Upper lobe of left lung (tissue), 4 donors: ENCODE measurements around the gene SLC7A10.

Source experiments
- POLR2A ChIP-seq, 4 donors: fragments of 450-650 bp; IDR thresholded peaks; one replicate each; pipeline ENCODE4 v1.5.1; 2016 to 2017; ENCODE audit warnings: antibody characterized with exemption in 4 of 4, mild to moderate bottlenecking in 2 of 4
- POLR2AphosphoS5 ChIP-seq, 2 donors: sonication (generic); formaldehyde crosslinking; IDR thresholded peaks; one replicate each; pipeline ENCODE4 v1.5.1; 2017; ENCODE audit warnings: antibody characterized with exemption in 2 of 2
- TF ChIP-seq, protein P1 (sequence below), 6 experiments: fragments of 450-650 bp in 4 of 6; fragments of 200-600 bp in 2 of 6; sonication (generic) in 2 of 6; IDR thresholded peaks; one replicate each; pipeline ENCODE4 v1.5.1; 2016 to 2019; ENCODE audit warnings: antibody characterized with exemption in 6 of 6

DNA sequence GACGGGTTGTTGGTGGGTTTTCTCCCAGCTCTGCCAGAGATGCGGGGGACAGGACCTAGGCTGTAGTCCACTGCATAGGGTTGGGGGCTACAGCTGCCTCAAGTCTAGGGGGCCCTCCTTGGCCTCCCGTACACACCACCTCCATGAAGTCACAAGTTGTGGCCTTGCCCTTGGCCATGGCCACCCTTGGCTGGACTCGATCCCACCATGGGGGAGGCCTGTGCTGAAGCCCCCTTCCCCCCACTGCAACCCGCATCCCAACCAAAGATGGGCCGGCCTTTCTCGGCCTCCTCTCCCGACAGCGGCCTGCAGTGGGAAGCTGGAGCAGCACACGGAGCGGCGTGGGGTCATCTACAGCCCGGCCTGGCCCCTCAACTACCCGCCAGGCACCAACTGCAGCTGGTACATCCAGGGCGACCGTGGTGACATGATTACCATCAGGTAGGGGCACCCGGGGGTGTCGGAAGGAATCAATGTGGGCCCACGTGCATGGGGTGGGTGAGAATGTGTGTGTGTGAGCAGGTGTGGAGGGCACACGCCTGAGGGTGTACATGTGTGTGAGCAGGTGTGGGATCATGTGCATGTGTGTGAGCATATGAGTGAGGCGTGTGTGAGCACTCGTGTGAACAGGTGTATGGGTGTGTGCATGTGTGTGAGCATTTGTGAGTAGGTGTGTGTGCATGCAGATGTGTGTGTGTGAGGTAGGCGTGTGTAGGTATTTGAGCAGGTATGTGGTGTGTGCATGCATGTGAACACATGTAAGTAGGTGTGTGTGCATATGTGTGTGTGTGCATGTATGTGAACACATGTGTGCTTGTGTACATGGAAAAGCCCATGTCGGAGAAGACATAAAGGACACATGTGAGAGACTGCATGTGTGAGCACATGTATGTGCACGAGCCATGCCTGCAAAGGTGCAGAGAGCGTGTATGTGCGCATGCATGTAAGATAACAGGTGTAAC lies 22.8 kb downstream of the SLC7A10 start:
- TF ChIP-seq, protein P1, sequence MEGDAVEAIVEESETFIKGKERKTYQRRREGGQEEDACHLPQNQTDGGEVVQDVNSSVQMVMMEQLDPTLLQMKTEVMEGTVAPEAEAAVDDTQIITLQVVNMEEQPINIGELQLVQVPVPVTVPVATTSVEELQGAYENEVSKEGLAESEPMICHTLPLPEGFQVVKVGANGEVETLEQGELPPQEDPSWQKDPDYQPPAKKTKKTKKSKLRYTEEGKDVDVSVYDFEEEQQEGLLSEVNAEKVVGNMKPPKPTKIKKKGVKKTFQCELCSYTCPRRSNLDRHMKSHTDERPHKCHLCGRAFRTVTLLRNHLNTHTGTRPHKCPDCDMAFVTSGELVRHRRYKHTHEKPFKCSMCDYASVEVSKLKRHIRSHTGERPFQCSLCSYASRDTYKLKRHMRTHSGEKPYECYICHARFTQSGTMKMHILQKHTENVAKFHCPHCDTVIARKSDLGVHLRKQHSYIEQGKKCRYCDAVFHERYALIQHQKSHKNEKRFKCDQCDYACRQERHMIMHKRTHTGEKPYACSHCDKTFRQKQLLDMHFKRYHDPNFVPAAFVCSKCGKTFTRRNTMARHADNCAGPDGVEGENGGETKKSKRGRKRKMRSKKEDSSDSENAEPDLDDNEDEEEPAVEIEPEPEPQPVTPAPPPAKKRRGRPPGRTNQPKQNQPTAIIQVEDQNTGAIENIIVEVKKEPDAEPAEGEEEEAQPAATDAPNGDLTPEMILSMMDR (IDR thresholded peaks at IDR 0.05) = no peak
- TF ChIP-seq POLR2A (IDR thresholded peaks at IDR 0.05) = no peak
- TF ChIP-seq POLR2AphosphoS5 (IDR thresholded peaks at IDR 0.05) = no peak
